Measurements from ENCODE around the gene CSRNP3.

CSRNP3 gene

GRCh38 chr2:165573534-165574461 lies 104.3 kb downstream of the CSRNP3 start:
- no peak for TF ChIP-seq CTCF (conservative IDR thresholded peaks at IDR 0.05; ENCODE audit: control insufficient read depth, insufficient read depth, low read depth, low read length)
- DNase-seq (ENCODE audit: low read depth), result peak; percentile 7
- H3K4me3 ChIP-seq (ENCODE audit: control insufficient read depth, low read depth, low read length), result no peak overlapping the region

GRCh38 chr2:165575044-165575615 lies 105.6 kb downstream of the CSRNP3 start:
- no peak overlapping the region for H3K4me3 ChIP-seq (ENCODE audit: control insufficient read depth, low read depth, low read length)

GRCh38 chr2:165576409-165577154 lies 107.1 kb downstream of the CSRNP3 start:
- no peak for DNase-seq (ENCODE audit: low read depth)
- no peak for TF ChIP-seq CTCF (conservative IDR thresholded peaks at IDR 0.05; ENCODE audit: control insufficient read depth, insufficient read depth, low read depth, low read length)
- no peak overlapping the region for H3K4me3 ChIP-seq (ENCODE audit: control insufficient read depth, low read depth, low read length)

More at GRCh38 chr2:165575044-165575615, 105.6 kb downstream of the CSRNP3 start:
- no peak for TF ChIP-seq CTCF (conservative IDR thresholded peaks at IDR 0.05; ENCODE audit: control insufficient read depth, insufficient read depth, low read depth, low read length)
- DNase-seq (ENCODE audit: low read depth), result no peak

- DNase-seq (ENCODE audit: low read depth), result peak; percentile 43
- H3K4me3 ChIP-seq (ENCODE audit: control insufficient read depth, low read depth, low read length), result no peak overlapping the region
- no peak for TF ChIP-seq CTCF (conservative IDR thresholded peaks at IDR 0.05; ENCODE audit: control insufficient read depth, insufficient read depth, low read depth, low read length)
Measured at GRCh38 chr2:165582409-165582808, 112.9 kb downstream of the CSRNP3 start.

GRCh38 chr2:165582863-165583506 lies 113.5 kb downstream of the CSRNP3 start:
- no peak overlapping the region for H3K4me3 ChIP-seq (ENCODE audit: control insufficient read depth, low read depth, low read length)
- no peak for TF ChIP-seq CTCF (conservative IDR thresholded peaks at IDR 0.05; ENCODE audit: control insufficient read depth, insufficient read depth, low read depth, low read length)
- no peak for DNase-seq (ENCODE audit: low read depth)

- TF ChIP-seq CTCF (conservative IDR thresholded peaks at IDR 0.05; ENCODE audit: control insufficient read depth, insufficient read depth, low read depth, low read length), result no peak
- no peak overlapping the region for H3K4me3 ChIP-seq (ENCODE audit: control insufficient read depth, low read depth, low read length)
- no peak for DNase-seq (ENCODE audit: low read depth)
Measured at GRCh38 chr2:165584126-165584654, 114.7 kb downstream of the CSRNP3 start.

All from fibroblast of mammary gland (primary cell).